Nephron (organoid): ENCODE data around the gene RAB40B.

Experiments
- H3K27ac Mint-ChIP-seq, 3 experiments: 2 replicates each; pipeline ENCODE4 v1.8.0; 2020; ENCODE audit warnings: mixed read lengths in 3 of 3, mild to moderate bottlenecking in 2 of 3, moderate library complexity in 1 of 3
- H3K27me3 Mint-ChIP-seq: 2 replicates; pipeline ENCODE4 v1.8.0; 2021; ENCODE audit warnings: low read depth, mild to moderate bottlenecking, moderate library complexity, mixed read lengths
- H3K36me3 Mint-ChIP-seq: 2 replicates; pipeline ENCODE4 v1.8.0; 2020; ENCODE audit warnings: low read depth, mixed read lengths
- H3K4me1 Mint-ChIP-seq: 2 replicates; pipeline ENCODE4 v1.8.0; 2020; ENCODE audit warnings: mixed read lengths
- H3K4me3 Mint-ChIP-seq, 3 experiments: 2 replicates each; pipeline ENCODE4 v1.8.0; 2020; ENCODE audit warnings: mild to moderate bottlenecking in 3 of 3, mixed read lengths in 3 of 3, moderate library complexity in 2 of 3
- H3K9me3 Mint-ChIP-seq: 2 replicates; pipeline ENCODE4 v1.8.0; 2020; ENCODE audit warnings: mixed read lengths
- TF ChIP-seq, protein P1 (sequence below), 3 experiments: fragments of 200-600 bp; sonication (generic); IDR thresholded peaks; one replicate each; pipeline ENCODE4 v1.5.0; 2021; ENCODE audit warnings: antibody characterized with exemption in 3 of 3; ENCODE audit not compliant: unreplicated experiment in 3 of 3

Gene RAB40B

DNA sequence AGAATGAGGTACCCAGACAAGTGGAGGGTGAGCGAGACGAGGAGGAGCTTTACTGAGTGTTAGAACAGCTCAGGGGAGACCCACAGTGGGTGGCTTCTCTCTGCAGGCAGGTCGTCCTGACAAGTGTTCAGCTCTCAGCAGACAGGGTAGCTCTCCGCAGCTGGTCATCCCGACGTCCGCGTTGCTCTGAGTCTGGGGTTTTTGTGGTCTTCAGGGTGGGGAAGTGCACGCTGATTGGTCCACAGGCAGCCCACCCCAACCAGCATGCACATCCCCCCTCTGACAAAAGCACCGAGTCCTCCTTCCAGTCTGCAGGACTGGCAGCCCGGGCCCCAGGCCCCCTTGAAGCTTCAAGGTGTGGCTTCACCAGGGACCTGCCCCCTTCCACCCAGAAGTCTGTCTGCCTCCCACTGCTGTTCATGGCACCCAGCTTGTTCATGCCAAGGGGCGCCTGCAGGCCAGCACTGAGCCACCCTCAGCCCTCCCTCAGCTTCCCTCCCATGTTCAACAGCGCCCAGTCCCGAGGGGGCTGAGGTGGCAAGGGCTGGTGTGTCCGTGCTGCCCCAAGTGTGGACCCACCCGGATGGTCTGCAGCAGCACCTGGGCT lies 30.4 kb downstream of the RAB40B start:
- no peaks in the 10 kb centered on the region for H3K9me3 Mint-ChIP-seq
- peaks cover 29% of the 10 kb centered on the region for H3K4me1 Mint-ChIP-seq
- no peak overlapping the region for H3K4me3 Mint-ChIP-seq
- H3K27me3 Mint-ChIP-seq: peaks cover 3% of the 10 kb centered on the region
- H3K27ac Mint-ChIP-seq: no peak overlapping the region
- peaks cover 8% of the 10 kb centered on the region for H3K36me3 Mint-ChIP-seq
- TF ChIP-seq, protein P1, sequence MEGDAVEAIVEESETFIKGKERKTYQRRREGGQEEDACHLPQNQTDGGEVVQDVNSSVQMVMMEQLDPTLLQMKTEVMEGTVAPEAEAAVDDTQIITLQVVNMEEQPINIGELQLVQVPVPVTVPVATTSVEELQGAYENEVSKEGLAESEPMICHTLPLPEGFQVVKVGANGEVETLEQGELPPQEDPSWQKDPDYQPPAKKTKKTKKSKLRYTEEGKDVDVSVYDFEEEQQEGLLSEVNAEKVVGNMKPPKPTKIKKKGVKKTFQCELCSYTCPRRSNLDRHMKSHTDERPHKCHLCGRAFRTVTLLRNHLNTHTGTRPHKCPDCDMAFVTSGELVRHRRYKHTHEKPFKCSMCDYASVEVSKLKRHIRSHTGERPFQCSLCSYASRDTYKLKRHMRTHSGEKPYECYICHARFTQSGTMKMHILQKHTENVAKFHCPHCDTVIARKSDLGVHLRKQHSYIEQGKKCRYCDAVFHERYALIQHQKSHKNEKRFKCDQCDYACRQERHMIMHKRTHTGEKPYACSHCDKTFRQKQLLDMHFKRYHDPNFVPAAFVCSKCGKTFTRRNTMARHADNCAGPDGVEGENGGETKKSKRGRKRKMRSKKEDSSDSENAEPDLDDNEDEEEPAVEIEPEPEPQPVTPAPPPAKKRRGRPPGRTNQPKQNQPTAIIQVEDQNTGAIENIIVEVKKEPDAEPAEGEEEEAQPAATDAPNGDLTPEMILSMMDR (IDR thresholded peaks at IDR 0.05; ENCODE audit: unreplicated experiment in 3 of 3): no peak

DNA sequence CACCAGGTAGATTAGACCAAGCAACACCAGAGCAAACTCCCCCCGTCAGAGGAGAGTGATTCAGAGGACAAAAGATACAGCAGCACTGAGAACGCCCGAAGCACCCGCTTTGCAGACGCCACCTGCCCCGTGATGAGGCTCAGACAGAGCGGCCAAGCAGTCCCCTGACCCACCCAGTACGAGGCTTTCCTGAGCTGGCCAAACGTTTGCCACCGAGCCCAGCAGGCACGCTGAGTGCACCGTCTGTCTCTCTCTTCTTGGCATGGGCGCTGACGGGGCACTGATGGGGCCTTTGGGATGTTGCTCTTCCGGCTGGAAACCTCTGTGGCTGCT lies 30.9 kb downstream of the RAB40B start:
- TF ChIP-seq, protein P1 (IDR thresholded peaks at IDR 0.05; ENCODE audit: unreplicated experiment in 3 of 3): no peak
- no peak overlapping the region for H3K27ac Mint-ChIP-seq
- no peak overlapping the region for H3K4me3 Mint-ChIP-seq
- peaks cover 29% of the 10 kb centered on the region for H3K4me1 Mint-ChIP-seq
- H3K27me3 Mint-ChIP-seq: peaks cover 3% of the 10 kb centered on the region
- peaks cover 8% of the 10 kb centered on the region for H3K36me3 Mint-ChIP-seq
- no peaks in the 10 kb centered on the region for H3K9me3 Mint-ChIP-seq

DNA sequence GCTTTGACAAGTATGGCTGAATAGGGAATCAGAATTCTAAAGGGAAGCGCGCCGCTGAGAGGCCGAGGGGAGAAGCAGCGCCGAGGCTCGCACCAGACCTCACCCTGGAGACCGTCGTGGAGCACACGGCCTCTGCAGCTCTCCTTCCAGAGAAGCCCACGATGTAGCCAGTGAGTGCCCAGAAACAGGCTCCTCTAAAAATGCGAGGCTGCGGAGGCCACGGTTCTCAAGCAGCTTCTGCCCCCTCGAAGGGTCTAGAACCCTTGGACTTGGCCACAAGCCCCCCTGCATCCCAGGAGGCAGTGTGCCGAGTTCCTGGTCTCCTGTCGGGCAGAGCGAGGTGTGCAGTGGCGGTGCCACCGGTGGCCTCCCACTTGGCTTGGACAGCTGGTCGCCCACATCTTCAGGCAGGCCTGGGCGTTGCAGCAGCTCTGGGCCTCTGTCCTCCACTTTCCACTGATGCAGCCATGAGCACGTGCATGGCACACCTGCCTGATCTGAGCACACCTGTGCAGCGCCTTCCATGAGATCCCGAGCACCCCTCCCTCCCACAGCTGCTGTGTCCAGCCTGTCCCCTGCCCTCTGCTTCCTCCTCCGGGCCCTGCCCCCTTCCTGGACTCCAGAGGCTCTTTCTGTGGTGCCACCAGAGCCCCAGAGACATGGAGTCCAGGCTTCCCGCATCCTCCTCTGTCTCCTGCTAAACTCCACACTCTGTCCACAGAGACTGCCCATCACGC lies 31.4 kb downstream of the RAB40B start:
- Mint-ChIP-seq H3K27ac (no peak overlapping the region), H3K4me3 (no peak overlapping the region), H3K9me3 (no peaks in the 10 kb centered on the region), H3K27me3 (peaks cover 3% of the 10 kb centered on the region), H3K4me1 (peaks cover 29% of the 10 kb centered on the region), H3K36me3 (peaks cover 8% of the 10 kb centered on the region)
- TF ChIP-seq, protein P1 (IDR thresholded peaks at IDR 0.05; ENCODE audit: unreplicated experiment in 3 of 3): no peak

DNA sequence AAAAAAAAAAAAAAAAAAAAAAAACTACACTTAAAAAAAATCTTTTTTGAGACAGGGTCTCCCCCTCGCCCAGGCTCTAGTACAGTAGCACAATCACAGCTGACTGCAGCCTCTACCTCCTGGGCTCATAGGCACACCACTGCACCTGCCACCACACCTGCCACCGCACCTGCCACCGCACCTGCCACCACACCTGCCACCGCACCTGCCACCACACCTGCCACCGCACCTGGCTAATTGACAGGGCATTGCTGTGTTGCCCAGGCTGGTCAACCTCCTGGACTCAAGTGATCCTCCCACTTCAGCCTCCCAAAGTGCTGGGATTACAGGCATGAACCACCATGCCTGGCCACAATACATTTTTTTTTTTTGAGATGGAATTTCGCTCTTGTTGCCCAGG lies 32.6 kb downstream of the RAB40B start:
- Mint-ChIP-seq H3K27me3 (peaks cover 3% of the 10 kb centered on the region), H3K9me3 (no peaks in the 10 kb centered on the region), H3K4me1 (peaks cover 24% of the 10 kb centered on the region), H3K4me3 (no peak overlapping the region), H3K27ac (no peak overlapping the region), H3K36me3 (peaks cover 13% of the 10 kb centered on the region)
- TF ChIP-seq, protein P1 (IDR thresholded peaks at IDR 0.05; ENCODE audit: unreplicated experiment in 3 of 3): no peak

DNA sequence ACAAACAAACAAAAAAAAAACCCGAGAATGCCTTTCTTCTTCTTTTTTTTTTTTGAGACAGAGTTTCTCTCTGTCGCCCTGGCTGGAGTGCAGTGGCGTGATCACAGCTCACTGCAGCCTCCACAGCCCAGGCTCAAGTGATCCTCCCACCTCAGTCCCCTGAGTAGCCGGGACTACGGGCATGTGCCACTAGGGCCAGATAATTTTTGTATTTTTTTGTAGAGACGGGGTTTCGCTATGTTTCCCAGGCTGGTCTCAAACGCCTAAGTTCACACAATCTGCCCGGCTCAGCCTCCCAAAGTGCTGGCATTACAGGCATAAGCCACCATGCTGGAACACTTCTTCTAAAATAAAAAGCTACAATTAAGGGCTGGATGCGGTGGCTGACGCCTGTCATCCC lies 33.3 kb downstream of the RAB40B start:
- H3K9me3 Mint-ChIP-seq: no peaks in the 10 kb centered on the region
- H3K4me3 Mint-ChIP-seq: no peak overlapping the region
- TF ChIP-seq, protein P1 (IDR thresholded peaks at IDR 0.05; ENCODE audit: unreplicated experiment in 3 of 3): no peak
- H3K27me3 Mint-ChIP-seq: peaks cover 3% of the 10 kb centered on the region
- H3K4me1 Mint-ChIP-seq: peaks cover 21% of the 10 kb centered on the region
- H3K27ac Mint-ChIP-seq: peak overlapping the region in 2 of 3 experiments; percentile 29 to 71
- peaks cover 19% of the 10 kb centered on the region for H3K36me3 Mint-ChIP-seq
